GM12891 (cell line): Measurements from ENCODE around the gene MAP2K4.

ENCODE experiments used
- POLR2A ChIP-seq: IDR thresholded peaks from 2 replicates; pipeline ENCODE4 v1.6.1; 2011; ENCODE audit warnings: low read depth, low read length, control low read depth
- POLR2AphosphoS5 ChIP-seq: IDR thresholded peaks from 2 replicates; pipeline ENCODE4 v1.6.1; 2011; ENCODE audit warnings: low read depth, low read length, control low read depth
- TAF1 ChIP-seq: IDR thresholded peaks from 2 replicates; pipeline ENCODE4 v1.6.1; 2011; ENCODE audit warnings: low read depth, low read length, control low read depth

DNA sequence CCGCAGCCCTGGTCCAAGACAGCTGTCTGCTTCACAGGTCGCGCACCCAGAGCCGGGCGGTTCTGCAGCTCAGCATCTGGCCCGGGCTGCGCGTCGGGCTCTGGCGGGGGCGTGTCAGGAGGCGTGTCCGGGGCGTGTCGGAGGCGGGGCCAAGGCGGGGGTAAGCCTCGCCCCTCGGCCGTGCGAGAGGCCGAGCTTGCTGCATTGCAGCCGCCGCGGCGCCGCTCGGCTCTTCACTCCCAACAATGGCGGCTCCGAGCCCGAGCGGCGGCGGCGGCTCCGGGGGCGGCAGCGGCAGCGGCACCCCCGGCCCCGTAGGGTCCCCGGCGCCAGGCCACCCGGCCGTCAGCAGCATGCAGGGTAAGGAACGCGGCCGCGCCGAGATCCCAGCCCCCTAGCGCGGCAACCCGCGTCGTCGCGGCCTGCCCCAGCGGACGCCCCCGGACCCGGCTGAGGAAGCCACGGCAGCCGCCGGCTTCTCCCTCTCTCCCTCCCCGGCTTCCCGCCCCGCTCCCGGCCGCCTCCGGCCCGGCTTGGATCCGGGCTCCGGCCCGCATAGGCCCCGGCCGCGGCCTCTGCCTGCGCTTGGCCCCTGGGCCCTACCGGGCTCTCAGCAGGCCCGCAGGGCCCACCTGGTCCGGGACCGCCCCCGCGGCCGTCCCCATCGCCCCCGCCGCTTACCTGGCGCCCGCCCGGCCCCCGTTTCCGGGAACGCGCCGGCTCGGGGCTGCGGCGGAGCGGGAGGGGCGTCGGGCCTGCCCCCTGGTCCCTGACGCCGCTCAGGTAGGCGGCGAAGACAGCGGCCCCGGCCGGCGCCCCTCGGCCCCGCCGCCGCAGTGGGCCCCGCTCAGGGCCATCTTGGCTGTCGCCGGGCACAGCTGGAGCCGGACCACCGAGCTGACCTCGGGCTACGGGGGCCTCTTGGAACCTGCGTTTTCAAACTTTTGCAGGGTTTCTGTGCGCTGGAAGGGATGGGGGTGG, at the start of gene MAP2K4:
- TF ChIP-seq TAF1 (peak; percentile 69; the same call in 1 of the 2 replicates), POLR2A (peak; percentile 77), POLR2AphosphoS5 (peak; percentile 74; the same call in 1 of the 2 replicates)
